ENCODE data around the gene PANK4.

Gene PANK4

GRCh38 chr1:2522230-2522629, 4.2 kb downstream of the PANK4 start:
- TF ChIP-seq POLR2A (IDR thresholded peaks at IDR 0.05; ENCODE audit: low read length) (no peak), GATA1 (IDR thresholded peaks at IDR 0.05; ENCODE audit: low read depth, low read length) (no peak)
- DNase-seq: no peak

GRCh38 chr1:2520806-2521205, 5.6 kb downstream of the PANK4 start:
- TF ChIP-seq POLR2A (IDR thresholded peaks at IDR 0.05; ENCODE audit: low read length): no peak
- no peak for TF ChIP-seq GATA1 (IDR thresholded peaks at IDR 0.05; ENCODE audit: low read depth, low read length)
- DNase-seq: no peak

DNA sequence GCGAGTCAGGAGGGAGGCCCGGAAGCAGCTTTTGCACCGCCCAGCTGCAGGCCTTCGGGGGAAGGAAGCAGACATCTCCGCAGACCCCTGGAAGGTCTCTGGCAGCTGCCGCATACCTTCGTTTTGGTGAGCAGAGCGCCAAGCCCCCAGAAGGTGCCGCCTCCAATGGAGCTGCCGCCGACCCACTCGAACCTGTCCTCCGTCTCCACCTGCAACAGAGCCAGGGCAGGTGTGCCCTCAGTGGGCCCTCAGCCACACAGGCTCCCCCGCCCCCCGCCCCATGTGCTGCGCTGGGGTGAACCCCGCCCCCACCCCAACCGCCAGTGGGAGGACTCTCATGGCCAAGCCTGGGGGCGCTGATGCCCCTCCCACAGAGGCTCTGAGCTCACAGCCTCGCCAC, 6.2 kb downstream of the PANK4 start:
- no peak for TF ChIP-seq POLR2A (IDR thresholded peaks at IDR 0.05; ENCODE audit: low read length)
- no peak for TF ChIP-seq GATA1 (IDR thresholded peaks at IDR 0.05; ENCODE audit: low read depth, low read length)
- DNase-seq: no peak

GRCh38 chr1:2519729-2520128, 6.7 kb downstream of the PANK4 start:
- no peak for DNase-seq
- TF ChIP-seq POLR2A (IDR thresholded peaks at IDR 0.05; ENCODE audit: low read length) (no peak), GATA1 (IDR thresholded peaks at IDR 0.05; ENCODE audit: low read depth, low read length) (no peak)

DNA sequence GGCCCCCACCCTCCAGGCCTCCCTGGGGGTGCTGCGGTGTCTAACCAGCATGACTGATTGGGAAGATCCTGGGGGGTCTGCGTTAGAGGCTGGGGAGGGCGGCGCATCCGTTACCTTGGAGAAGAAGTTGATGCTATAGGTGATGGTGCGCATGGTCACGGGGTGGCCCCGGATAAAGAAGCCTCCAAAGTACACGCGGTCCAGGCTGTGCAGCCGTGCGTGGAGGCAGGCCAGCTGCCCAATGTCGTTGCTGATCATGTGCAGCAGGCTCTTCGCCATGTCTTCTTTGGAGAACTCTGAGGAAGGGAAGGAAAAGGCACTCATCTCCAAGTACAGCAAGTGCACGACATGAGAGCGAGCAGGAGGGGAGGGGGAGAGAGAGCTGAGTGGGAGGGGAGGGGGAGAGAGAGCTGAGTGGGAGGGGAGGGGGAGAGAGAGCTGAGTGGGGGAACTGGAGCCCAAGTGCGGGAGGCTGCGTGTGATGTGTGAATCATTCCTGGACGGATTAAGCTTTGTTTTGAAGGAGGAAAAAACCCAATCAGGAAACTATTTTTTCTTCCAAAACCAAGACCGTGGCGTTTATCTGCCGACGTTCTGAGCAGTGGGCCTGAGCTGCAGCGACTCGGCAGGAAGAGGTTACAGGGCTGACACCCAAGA, 7.2 kb downstream of the PANK4 start:
- no peak for DNase-seq
- no peak for TF ChIP-seq POLR2A (IDR thresholded peaks at IDR 0.05; ENCODE audit: low read length)
- no peak for TF ChIP-seq GATA1 (IDR thresholded peaks at IDR 0.05; ENCODE audit: low read depth, low read length)

GRCh38 chr1:2518528-2518927, 7.9 kb downstream of the PANK4 start:
- TF ChIP-seq GATA1 (IDR thresholded peaks at IDR 0.05; ENCODE audit: low read depth, low read length): no peak
- no peak for TF ChIP-seq POLR2A (IDR thresholded peaks at IDR 0.05; ENCODE audit: low read length)
- DNase-seq: no peak

GRCh38 chr1:2517966-2518365, 8.4 kb downstream of the PANK4 start:
- no peak for DNase-seq
- TF ChIP-seq POLR2A (IDR thresholded peaks at IDR 0.05; ENCODE audit: low read length) (no peak), GATA1 (IDR thresholded peaks at IDR 0.05; ENCODE audit: low read depth, low read length) (no peak)

- TF ChIP-seq GATA1 (IDR thresholded peaks at IDR 0.05; ENCODE audit: low read depth, low read length) (no peak), POLR2A (IDR thresholded peaks at IDR 0.05; ENCODE audit: low read length) (no peak)
- DNase-seq: no peak
Observed at GRCh38 chr1:2516946-2517345, 9.4 kb downstream of the PANK4 start.

DNA sequence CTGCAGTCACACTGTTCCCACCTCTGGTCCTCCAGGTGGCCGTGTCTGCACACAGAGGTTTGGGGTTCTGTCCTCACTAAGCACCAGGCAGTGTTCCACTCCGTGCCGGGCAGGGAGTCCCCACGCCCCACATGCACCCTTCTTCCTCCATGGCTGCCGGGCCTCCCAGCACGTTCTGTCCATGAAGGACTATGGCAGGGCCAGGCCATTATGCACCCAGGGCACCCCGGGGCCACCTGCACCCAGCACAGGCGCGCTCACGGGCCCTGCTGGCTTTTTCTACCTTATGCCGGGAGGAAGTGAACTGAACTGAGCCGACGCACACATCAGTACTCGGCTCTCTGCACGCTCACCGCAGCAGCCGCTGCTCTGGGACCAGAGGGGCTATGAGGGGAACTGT, 10.3 kb downstream of the PANK4 start:
- DNase-seq: no peak
- TF ChIP-seq POLR2A (IDR thresholded peaks at IDR 0.05; ENCODE audit: low read length): no peak
- TF ChIP-seq GATA1 (IDR thresholded peaks at IDR 0.05; ENCODE audit: low read depth, low read length): no peak

DNA sequence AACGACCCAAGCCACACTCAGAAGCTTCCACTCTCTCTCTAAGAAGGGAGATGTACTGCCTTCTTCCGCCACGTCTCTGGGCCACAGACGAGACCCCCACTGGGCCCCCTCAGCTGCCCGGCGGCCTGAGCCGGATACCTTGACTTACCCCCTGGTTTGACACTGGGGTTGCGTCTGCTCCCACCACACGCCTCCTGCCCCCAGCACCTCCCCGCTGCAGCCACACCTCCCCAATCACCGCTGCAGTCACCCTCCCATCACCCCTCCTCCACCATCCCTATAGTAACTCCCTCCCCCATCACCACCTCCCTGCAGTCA, 10.7 kb downstream of the PANK4 start:
- no peak for DNase-seq
- TF ChIP-seq POLR2A (IDR thresholded peaks at IDR 0.05; ENCODE audit: low read length): no peak
- no peak for TF ChIP-seq GATA1 (IDR thresholded peaks at IDR 0.05; ENCODE audit: low read depth, low read length)

DNA sequence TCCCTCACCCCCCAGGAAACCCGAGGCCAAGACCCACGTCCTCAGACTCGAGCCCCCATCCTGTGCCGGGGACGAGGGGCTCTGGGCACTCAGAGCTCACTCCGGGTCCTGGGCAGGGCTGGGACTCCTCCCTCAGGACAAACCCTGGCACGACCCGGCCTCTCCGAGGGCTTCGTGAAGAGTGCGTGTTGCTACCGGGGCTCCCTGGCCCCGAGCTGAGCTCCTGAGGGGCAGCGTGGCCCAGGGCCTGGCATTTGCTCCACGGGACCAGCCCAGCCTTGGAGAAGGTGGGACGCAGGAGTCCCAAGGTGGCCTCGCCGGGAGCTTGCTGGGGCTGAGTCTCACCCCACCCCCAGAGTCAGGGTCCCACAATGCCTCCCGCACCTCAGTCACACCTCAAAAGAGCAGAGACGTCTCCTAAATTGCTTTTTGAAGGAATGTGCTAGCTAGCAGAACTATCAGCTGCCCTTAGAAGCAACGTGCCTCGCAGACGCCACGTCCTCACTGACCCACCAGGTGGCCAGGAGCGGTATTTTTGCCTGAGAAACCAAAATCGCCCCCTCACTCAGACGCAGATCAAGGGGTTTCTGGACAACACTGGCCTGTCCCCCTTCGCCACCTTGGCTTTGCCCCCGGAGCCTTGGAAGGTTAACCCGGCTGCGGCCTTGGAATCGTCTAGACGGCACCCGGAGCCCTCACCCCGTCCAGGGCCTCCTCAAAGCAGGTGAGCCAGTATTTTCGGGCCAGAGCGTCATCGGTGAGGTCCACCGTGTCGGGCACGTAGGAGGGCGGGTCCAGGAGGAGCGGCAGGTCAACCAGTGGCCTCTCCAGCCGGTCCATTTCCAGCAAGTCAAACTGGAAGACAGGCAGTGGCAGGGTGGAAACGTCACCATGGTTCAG, 11.3 kb downstream of the PANK4 start:
- DNase-seq: no peak
- no peak for TF ChIP-seq GATA1 (IDR thresholded peaks at IDR 0.05; ENCODE audit: low read depth, low read length)
- TF ChIP-seq POLR2A (IDR thresholded peaks at IDR 0.05; ENCODE audit: low read length): no peak

DNA sequence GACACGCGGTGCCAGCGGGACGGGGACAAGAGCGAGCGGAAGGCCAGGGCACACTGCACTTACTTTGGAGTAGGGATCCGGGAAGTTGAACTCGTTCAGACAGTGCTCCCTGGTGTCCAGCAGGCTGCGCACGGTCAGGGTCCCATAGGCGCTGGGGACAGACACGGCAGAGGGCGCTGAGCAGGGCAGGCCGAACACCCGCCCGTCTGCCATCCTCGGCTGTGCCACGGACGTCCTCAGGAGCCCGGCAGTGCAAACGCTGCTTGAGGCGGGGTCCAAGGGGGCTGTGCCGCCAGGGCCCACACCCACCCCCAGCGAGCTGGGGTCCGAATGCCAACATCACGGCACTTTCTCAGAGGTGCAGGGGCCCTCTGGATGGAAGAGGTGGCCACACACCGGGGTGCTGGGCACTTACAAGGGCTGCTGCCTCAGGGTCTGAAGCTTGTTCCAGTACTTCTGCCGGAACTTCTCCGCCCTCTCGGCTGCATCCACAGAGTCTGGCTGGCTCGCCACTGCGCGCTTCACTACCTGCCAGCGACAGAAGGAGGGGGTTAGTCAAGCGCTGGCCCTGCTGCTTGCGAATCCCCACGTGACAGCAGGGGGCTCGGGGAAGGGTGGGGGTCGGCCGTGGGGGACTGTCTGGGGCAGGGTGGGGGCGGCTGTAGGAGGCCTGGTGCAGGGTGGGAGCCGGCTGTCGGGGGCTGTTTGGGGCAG, 12.3 kb downstream of the PANK4 start:
- no peak for TF ChIP-seq GATA1 (IDR thresholded peaks at IDR 0.05; ENCODE audit: low read depth, low read length)
- TF ChIP-seq POLR2A (IDR thresholded peaks at IDR 0.05; ENCODE audit: low read length): no peak
- DNase-seq: no peak

DNA sequence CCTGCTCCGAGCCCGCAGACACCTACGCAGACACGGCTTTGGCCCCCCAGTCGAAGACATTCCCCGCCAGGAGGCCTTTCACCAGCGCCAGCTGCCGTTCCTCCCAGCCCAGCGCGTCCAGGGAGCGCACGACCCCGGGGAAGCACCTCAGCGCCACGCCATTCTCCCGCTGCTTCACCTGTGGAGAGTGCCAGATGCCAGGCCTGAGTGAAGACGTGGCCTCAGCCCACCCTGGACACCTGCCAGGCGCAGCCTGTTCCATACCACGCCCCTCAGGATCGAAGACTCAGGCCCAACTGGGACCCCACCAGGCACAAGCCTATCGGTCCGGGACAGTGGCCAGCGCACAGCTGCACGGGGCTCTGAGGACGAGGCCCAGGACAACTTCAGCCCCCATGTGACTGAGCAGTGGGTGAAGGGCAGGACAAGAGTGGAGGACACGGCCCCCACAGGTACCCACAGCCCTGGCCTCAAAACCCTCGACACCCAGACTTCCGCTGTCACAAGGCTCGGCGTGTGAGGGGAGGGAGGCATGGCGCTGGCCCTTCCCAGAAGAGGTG, 13.5 kb downstream of the PANK4 start:
- DNase-seq: no peak
- TF ChIP-seq GATA1 (IDR thresholded peaks at IDR 0.05; ENCODE audit: low read depth, low read length): no peak
- TF ChIP-seq POLR2A (IDR thresholded peaks at IDR 0.05; ENCODE audit: low read length): no peak

Measured in erythroblast (primary cell).